HG02588 (cell line): Measurements from ENCODE around the gene ARL4D.
A peak's percentile ranks its signal among the peaks of the same experiment; 100 is the strongest.
"Not testable (repeated sequence)": the region's sequence is repeated elsewhere in the genome, so short reads cannot be mapped to it uniquely, and the experiment has no call there.

ENCODE experiments used
- ATAC-seq: cut with Tn5 transposase; IDR thresholded peaks from one replicate; pipeline ENCODE4 v1.9.1; 2021; ENCODE audit warnings: mild to moderate bottlenecking, moderate library complexity; ENCODE audit not compliant: unreplicated experiment

ARL4D gene

DNA sequence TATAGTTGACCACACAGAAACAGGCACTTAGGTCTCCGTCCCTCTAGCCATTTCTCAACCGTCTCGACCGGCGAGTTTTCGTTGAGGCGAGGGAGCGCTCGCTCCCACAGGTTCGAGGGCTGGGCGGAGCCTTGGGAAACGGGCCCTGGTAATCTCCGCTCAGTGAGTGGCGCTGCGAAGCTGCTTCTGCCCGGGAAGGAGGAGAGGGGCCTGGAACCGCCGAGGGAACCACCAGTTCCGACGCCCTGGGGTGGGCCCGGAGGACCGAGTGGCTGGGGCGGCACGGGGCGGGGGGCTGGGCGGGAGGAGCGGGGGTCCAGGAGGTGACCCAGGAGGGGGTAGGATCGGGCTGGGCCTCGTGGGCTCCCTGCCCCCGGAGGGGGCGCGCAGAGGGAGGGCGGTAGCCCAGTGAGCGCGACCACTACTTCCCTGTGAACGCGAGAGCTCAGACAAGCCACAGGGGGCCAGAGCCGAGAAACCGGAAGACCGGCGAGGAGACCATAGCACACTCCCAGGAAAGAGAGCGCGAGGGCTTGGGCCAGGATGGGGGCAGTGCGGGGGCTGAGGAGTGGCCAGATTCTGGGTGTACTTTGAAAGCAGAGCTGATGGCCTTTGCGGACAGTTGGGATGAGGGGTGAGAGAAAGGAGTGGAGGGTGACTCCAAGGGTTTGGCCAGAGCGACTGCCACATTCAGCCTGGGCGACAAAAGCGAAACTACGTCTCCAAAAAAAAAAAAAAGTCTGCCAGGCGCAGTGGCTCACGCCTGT lies 29.9 kb upstream of the ARL4D start:
- peak; percentile 30 for ATAC-seq

DNA sequence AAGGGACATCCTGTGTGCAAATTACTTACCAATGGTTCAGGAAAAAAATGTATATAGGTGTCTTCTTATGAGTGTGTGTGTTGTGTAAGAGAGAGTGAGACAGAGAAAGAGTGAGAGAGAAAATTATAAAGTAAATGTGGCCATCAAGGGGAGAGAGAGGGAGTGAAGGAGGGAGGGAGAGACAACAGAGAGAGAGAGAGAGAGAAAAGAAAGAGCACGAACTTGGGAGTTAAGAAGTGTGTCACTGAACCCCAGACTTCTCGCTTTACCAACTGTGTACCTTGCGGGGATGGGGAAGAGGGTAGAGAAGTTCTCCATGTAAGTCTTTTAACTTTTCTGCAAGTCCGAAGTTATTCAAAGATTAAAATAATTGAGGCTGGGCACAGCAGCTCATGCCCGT lies 28.8 kb upstream of the ARL4D start:
- no peak for ATAC-seq

DNA sequence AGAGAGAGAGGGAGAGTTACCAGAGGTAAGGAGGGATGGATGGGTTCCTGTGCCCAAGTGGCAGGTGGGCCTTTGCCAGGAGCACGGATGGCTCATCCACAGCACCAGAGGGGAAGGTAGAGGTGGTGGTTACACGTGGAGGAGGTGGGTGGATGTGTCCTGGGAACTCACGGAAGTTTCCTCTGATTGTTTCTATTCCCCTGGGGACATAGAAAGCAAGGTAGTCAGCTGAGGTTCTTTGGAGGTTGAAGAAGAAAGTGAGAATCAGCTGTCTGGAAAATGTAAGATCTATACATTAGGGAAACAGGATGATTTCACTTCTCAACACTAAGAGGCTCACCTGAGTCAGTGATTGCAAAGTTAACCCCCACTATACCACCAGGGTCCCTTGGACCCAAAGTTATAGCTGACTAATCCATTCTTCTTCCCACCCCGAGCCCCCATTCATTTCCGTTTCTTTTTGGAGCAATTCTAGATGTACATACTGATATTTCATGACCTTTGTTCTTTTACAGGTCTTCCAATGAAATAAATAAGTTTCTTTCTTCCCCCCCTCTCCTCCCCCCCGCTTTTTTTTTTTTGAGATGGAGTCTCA lies 27.5 kb upstream of the ARL4D start:
- ATAC-seq = no peak

DNA sequence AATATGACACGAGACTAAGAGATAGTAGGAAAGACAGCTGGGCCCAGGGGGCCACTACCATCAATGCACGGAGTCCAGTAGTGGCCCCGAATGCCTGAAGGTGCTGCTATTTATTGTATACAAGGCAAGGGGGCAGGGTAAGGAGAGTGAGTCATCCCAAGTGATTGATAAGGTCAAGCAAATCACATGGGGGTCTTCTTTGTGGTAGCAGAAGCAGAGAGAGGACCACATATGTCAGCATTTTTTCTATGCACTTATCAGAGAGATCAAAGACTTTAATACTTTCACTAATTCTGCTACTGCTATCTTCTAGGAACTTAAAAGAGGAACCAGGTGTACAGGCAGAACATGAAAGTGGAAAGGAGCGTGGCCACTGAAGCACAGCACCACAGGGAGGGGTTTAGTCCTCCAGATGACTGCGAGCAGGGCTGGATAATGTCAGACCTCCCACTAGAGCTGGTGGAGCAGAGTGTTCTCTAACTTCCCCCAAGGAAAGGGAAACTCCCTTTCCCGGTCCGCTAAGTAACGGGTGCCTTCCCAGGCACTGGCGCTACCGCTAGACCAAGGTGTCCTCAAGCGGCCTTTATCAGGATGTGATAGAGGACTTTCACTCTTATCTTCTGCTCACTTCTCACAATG lies 26.4 kb upstream of the ARL4D start:
- no peak for ATAC-seq

DNA sequence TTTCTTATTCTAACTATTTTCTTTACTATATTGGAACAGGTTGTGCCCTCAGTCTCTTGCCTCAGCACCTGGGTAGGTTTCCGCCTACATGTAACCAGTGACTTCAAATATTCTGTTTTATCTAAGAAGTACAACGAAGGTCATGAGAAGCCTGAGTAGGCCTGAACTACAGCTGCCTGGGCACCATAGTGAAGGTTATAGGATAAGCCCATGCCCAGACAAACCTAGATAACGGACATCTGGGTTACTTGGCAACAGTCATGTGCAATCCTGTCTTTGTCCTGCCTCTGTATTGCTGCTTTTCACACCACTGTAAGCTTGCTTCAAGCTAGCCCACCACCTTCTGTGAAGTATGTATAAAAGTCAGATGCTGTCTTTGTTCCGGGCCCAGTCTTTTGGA lies 25.4 kb upstream of the ARL4D start:
- ATAC-seq = no peak

DNA sequence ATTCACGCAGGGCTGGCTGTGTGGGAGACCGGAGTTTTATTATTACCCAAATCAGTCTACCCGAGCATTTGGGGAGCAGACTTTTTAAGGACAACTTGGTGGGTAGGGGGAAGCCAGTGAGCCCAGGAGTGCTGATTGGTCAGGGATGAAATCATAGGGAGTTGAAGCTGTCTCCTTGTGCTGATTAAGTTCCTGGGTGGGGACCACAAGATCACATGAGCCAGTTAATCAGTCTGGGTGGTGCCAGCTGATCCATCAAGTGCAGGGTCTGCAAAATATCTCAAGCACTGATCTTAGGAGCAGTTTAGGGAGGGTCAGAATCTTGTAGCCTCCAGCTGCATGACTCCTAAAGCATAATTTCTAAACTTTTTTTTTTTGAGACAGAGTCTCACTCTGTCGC lies 22.9 kb upstream of the ARL4D start:
- not testable (repeated sequence) for ATAC-seq

DNA sequence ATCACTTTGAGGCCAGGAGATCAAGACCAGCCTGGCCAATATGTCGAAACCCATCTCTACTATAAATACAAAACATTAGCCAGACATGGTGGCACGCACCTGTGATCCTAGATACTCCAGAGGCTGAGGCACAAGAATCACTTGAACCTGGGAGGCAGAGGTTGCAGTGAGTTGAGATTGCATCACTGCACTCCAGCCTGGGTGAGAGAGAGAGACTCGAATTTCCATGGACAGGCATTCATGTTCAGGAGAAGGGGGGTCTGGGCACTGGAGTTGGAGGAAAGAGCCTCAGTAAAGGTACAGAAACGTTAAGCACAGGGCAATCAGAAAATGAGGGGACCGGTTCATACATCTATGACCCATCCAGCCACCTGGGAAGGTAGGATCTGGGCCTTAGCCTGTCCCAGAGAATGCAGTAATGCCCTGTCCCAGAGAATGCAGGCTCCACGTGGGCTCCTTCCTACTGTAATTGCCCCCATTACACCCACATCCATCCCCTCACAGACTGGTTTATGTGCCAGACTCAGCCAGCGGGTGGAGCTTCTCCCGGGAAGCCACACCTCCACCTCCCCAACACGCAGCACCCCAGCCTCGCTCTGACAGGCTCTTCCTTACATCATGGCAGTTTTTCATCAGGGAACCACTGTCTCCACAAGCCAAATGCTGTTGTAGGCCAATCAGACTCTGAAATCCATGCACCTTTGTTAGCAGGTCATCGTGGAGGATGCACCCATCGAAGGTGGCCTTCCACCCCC lies 21.6 kb upstream of the ARL4D start:
- ATAC-seq = no peak

DNA sequence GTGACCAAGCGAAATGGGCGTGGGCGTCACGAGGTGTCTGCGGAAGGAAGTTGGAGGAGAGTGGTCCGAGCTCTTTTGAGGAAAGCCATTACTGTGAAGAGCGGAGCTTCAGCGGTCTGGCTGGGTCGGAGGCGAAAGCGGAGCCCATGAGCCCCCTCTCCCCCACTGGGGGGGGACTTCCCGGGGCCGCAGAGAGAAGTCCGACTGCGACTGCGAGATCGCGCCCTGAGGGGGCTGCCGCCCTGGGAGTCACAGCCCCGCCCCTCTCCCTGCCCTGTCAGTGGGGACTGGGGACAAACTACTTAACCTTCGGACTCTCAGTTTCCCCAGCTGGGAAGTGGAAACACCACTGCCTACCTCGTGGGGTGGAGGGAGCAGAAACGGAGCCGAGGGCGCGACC lies 20.0 kb upstream of the ARL4D start:
- no peak for ATAC-seq

DNA sequence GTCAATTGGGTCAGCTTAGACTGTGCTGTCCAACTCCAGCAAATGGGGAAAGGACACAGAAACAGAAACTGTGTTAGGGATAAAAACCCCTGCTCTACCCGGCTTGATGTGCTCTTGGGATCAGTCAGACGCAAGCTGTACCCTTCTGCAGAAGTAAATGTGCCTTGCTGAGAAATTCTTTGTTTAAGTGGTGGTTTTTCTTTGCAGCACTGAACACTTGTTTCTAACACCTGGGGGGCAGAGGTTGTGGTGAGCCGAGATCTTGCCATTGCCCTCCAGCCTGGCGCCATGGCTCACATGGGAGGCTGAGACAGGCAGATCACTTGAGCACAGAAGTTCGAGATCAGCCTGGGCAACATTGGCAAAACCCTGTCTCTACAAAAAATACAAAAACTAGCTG lies 18.5 kb upstream of the ARL4D start:
- ATAC-seq = no peak

DNA sequence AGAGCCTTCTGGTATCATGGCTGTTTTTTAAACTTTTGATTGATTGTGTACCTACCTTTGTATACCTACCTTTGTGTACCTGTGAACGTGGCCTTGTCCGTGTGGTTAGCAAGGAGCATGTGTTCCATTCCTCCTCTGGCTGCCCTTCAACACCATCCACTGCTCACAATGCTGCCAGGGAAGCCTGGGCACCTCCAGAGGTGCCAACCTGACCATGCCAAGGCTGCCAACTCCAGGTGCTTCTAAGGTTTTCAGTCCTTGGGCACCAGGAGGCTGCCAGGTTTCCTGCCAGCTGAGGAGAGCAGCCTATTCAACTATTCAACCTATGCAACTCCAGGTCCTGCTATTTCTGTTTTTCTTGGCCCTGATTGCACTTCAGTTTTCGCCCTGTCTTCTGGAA lies 17.6 kb upstream of the ARL4D start:
- ATAC-seq = no peak

DNA sequence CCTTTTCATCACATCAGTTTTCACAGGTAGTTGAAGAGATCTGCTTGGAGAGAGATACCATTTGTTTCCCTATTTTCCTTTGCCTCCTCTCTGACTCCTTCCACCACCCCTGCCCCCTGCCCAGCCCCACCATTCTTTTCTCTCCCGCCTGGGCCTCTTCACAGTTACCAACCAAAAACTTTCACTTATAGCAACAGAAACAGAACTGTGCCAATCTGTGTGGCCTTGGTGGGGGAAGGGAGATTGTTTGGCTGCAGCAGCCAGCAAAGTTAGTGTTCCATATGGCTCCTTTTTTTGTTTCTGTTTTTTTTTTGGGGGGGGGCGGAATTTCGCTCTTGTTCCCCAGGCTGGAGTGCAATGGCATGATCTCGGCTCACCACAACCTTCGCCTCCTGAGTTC lies 17.2 kb upstream of the ARL4D start:
- ATAC-seq = no peak

DNA sequence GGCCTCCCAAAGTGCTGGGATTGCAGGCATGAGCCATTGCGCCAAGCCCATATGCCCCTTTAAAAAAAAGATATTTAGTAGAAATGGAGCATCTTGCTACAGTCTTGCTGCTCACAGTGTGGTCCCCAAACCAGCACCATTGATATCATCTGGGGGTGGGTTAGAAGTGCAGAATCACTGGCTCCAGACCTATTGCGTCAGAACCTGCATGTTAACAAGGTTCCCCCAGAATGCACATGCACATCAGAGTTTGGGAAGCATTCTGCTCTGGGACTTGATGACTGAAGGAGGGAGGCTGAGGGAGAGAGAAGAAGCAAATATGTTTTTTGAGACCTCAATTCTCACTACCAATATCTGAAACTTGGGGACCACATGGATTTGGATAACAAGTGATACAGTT lies 16.0 kb upstream of the ARL4D start:
- ATAC-seq = no peak

DNA sequence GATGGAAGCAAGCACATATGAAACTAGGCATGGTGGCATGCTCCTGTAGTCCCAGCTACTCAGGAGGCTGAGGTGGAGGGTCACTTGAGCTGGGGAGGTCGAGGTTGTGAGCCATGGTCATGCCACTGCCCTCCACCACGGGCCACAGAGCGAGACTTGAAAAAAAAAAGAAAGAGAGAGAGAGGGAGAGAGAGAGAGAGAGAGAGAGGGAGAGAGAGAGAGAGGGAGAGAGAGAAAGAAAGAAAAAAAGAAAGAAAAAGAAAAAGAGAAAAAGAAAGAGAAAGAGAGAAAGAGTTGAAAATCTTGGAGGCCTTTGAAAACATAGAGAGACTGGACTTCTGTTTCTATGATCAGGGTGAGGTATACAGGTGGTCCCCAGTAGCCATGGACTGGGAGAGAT lies 15.4 kb upstream of the ARL4D start:
- no peak for ATAC-seq

DNA sequence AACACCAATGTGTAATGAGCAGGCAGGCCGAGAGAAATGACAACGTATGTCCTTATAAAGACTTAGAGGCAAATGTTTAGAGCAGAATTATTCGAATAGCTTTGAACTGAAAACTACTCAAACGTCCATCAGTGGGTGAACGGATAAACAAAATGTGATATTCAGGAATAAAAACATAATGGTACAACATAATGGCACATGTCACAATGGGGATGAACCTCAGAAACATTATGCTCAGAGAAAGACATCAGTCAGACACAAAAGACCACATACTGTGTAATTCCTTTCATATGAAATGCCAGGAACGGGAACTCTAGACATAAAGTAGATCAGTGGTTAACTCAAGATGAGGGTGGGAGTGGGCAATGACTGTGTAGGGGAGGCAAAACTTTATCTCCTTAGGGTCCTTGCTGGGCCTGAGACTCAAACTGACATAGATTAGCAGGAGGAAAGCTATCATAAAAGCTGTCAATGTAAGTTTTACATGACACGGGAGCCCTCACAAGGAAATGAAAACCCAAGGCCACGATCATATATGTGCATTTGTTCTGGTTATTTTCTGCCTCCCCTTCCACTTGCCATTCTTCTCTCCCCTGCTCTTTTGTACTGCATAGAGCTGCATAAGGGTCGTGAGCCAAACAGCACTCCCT lies 14.8 kb upstream of the ARL4D start:
- ATAC-seq = no peak

DNA sequence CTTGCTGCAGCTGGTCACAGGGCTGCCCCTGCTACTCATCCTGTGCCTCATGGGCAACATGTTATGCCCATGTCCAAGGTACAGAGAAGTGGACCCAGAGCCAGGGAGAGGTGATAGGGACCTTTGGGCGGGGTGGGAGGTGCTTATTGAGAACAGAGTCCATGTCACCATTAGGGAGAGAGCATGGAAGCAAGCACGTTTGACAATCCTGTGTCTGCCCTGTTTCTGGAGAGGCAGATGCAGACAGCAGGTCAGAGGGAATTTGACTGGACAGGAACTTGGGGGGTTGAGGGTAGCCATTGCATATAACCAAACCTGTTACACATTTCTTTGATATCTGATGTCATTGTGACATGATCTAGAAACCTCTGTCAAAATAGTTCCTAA lies 14.3 kb upstream of the ARL4D start:
- no peak for ATAC-seq

DNA sequence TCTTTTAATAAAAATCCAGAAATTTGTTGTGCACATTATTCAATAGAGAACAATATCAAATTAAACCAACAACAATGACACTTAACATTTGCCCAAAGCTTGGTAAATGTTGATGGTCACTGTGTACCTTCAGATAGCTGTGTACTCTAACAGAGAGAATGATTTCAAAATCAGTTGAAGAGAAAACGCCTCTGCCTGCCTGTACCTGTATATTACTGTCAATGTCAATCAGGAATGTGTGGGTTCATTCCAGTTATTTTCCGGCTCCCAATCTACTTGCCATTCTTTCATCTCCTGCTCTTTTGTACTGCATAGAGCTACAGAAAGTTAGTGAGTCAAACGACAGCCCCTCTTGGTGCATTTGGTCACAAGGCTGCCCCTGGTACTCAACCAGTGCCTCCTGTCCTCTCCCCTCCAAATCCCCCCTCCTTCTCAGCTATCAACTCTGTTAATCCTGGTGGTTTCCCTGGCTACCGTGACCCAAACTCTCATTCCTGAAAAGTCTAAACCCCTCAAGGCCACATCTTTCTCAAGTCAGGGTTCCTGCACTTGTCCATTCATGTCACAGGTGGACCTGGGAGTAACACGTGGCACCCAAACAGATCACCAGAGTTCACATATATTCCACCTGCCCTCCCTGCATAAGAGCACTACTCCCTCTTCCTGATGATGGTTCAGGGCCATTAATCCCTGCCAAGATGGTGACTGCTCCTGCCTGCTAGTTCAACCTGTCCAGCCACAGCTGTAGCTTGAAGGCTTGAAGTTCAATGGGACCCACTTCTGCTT lies 13.6 kb upstream of the ARL4D start:
- ATAC-seq = no peak

DNA sequence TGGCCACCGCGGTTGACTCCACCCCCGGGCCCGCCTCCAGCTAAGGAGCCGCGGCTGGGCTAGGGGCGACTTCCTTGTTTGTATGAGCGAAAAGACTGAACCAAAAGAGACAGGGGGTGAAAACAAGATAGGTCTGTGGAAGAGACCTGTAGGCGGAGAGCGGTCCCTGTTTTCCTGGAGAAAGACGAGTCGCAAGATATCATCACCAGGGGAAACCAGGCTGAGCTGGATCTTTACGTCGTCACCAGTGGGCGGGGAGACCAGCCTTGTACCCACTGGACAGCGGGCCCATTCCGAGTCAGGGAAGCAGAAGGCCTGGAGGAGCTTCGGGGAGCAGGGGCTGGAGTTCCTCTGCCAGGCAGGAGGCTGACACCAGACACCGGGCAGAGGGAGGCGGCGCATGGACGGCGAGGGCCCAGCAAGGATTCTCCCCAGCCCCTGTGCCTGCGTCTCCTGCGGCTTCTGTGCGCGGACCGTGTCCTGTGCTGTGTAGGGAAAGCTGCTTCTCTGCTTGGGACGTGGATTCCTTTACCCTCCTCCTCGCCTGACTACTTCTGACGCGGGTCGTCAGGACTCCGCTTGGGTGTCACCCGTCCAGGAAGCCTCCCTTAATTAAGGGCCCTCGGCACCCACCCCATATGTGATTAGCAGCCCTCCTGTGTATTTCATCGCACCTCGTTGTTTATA lies 10.3 kb upstream of the ARL4D start:
- ATAC-seq = peak; percentile 65

DNA sequence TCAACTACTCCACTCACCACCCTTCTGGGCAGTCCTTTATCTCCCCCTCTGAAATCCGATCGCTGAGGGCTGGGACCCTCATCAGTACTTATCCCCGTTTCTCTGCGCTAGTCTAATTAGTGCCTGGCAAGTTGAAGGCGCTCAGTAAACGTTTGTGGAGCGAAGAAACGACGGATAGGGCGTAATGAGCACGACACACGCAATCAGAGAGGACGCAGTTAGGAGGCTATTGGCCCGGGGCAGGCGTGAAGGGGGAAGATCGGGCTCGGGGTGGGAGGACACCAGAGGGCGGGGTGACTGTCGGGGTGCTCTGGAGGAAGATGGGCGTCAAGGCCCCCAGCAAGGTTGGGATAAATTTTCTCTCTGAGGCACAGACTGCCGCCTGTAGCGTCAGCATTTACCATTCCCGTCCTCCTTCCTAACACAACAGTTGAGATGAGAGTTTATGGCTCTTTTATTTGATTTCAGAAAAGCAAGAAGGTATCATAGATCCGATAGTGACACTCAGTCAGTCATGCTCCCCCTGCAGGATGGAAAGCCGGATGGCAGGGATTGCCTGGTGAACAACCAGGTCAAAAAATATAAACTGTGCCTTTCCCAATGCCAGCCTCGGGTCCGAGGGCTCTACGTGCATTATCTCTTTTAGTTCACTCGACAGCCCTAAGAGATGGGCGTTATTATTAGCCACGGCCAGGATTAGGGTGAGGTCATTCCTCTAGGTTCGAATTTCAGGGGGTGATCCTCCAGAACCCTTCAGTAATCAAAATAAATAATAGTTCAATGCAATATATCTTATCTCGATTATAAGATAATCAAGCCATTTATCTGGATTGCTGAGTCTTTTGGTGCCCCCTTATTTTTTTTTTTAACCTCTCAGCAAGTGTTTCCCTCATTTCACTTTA lies 9.5 kb upstream of the ARL4D start:
- ATAC-seq = peak; percentile 42

DNA sequence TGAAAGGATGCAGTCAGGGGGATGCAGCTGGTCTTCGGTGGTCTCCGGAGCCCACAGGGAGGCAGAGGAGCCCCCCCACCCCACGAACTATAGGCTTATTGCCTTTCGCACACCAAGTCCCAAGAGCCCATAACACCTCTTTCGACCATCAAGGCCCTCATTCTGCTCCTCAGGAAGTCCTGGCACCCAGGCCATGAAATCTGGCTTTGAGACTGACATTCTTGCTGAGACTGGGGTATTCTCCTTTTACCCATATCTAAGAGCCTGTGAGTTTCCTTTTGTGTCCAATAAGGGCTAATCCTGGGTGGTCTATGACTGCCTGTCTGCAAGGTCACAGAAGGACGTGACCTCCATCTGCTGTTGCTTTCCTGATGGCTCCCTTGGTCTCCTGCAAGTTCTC lies 6.4 kb upstream of the ARL4D start:
- no peak for ATAC-seq
